Measurements from ENCODE around the gene B3GAT3. TPM values are rescaled to one million over a fixed set of nuclear protein-coding genes. Genes with fewer than 3 reads are reported as not detected.

Gene B3GAT3
- 39.5 and 39.7 TPM in 2 replicates for total RNA-seq

GRCh38 chr11:62621567-62622470, at the start of gene B3GAT3:
Gene B3GAT3, minus strand, starts transcription at chr11:62621986. Its CDS starts 39 bp downstream, at chr11:62621947.

GRCh38 chr11:62665075-62665598, 43.4 kb upstream of the B3GAT3 start, which contains the start of the genes C11orf98 and CSKMT:
Gene C11orf98, minus strand, starts transcription at chr11:62665210. Its CDS starts 41 bp downstream, at chr11:62665169.
Gene CSKMT, plus strand, starts transcription at chr11:62665312. Its CDS starts 568 bp downstream, at chr11:62665880.

GRCh38 chr11:62645946-62646824, 24.4 kb upstream of the B3GAT3 start, which contains the start of gene GANAB:
Gene GANAB, minus strand, starts transcription at chr11:62646613. Its CDS starts 14 bp downstream, at chr11:62646599.

GRCh38 chr11:62612366-62613290, 9.2 kb downstream of the B3GAT3 start, which contains the start of the genes EML3 and ROM1:
Gene EML3, minus strand, starts transcription at chr11:62612775. Its CDS starts 318 bp downstream, at chr11:62612457.
Gene ROM1, plus strand, starts transcription at chr11:62613257. Its CDS starts 25 bp downstream, at chr11:62613282.

GRCh38 chr11:62601372-62602140, 20.2 kb downstream of the B3GAT3 start, which contains the start of gene MTA2:
Gene MTA2, minus strand, starts transcription at chr11:62601865. Its CDS starts 415 bp downstream, at chr11:62601450.

GRCh38 chr11:62591448-62592145, 30.2 kb downstream of the B3GAT3 start, which contains the start of gene TUT1:
Gene TUT1, minus strand, starts transcription at chr11:62591523. Its CDS starts 38 bp downstream, at chr11:62591485.

GRCh38 chr11:62573592-62574362, 48.0 kb downstream of the B3GAT3 start, which contains the start of gene EEF1G:
Gene EEF1G, minus strand, starts transcription at chr11:62573891. Its CDS starts 49 bp downstream, at chr11:62573842.

Other genes starting within 250 kb of the B3GAT3 start
- gene SCGB1A1, start 203.0 kb downstream of the B3GAT3 start, total RNA-seq, result not detected in 2 replicates
- 320 and 463 TPM in 2 replicates for gene AHNAK, start 75.2 kb downstream of the B3GAT3 start, total RNA-seq
- gene EEF1G, start 48.1 kb downstream of the B3GAT3 start, total RNA-seq, result 1,480 and 1,535 TPM in 2 replicates
- 6.2 and 7.9 TPM in 2 replicates for gene TUT1, start 30.5 kb downstream of the B3GAT3 start, total RNA-seq
- gene MTA2, start 20.1 kb downstream of the B3GAT3 start, total RNA-seq, result 93.6 and 166 TPM in 2 replicates
- 13.2 and 15.1 TPM in 2 replicates for gene EML3, start 9.2 kb downstream of the B3GAT3 start, total RNA-seq
- gene ROM1, start 8.7 kb downstream of the B3GAT3 start, total RNA-seq, result 2.0 and 3.1 TPM in 2 replicates
- 233 and 273 TPM in 2 replicates for gene GANAB, start 24.6 kb upstream of the B3GAT3 start, total RNA-seq
- 17.2 and 33.7 TPM in 2 replicates for gene INTS5, start 31.3 kb upstream of the B3GAT3 start, total RNA-seq
- gene C11orf98, start 43.2 kb upstream of the B3GAT3 start, total RNA-seq, result 21.4 and 48.1 TPM in 2 replicates
- 9.8 and 11.0 TPM in 2 replicates for gene CSKMT, start 43.3 kb upstream of the B3GAT3 start, total RNA-seq
- gene UQCC3, start 49.7 kb upstream of the B3GAT3 start, total RNA-seq, result 7.0 and 13.2 TPM in 2 replicates
- gene LBHD1, start 50.3 kb upstream of the B3GAT3 start, total RNA-seq, result 2.5 and 3.7 TPM in 2 replicates
- 110 and 143 TPM in 2 replicates for gene UBXN1, start 57.1 kb upstream of the B3GAT3 start, total RNA-seq
- gene LRRN4CL, start 67.5 kb upstream of the B3GAT3 start, total RNA-seq, result 0.58 and 9.6 TPM in 2 replicates
- 48.3 and 54.4 TPM in 2 replicates for gene BSCL2, start 85.4 kb upstream of the B3GAT3 start, total RNA-seq
- not detected in 2 replicates for gene GNG3, start 85.7 kb upstream of the B3GAT3 start, total RNA-seq
- gene HNRNPUL2, start 105.5 kb upstream of the B3GAT3 start, total RNA-seq, result 5.6 and 6.1 TPM in 2 replicates
- 28.4 and 30.4 TPM in 2 replicates for gene TTC9C, start 106.5 kb upstream of the B3GAT3 start, total RNA-seq
- gene ZBTB3, start 132.2 kb upstream of the B3GAT3 start, total RNA-seq, result 11.6 and 13.6 TPM in 2 replicates
- 45.1 and 76.1 TPM in 2 replicates for gene POLR2G, start 139.6 kb upstream of the B3GAT3 start, total RNA-seq
- 14.1 and 17.8 TPM in 2 replicates for gene TAF6L, start 149.4 kb upstream of the B3GAT3 start, total RNA-seq
- 34.9 and 46.5 TPM in 2 replicates for gene TMEM179B, start 165.4 kb upstream of the B3GAT3 start, total RNA-seq
- 18.6 and 20.9 TPM in 2 replicates for gene TMEM223, start 170.0 kb upstream of the B3GAT3 start, total RNA-seq
- gene NXF1, start 183.5 kb upstream of the B3GAT3 start, total RNA-seq, result 21.1 and 21.5 TPM in 2 replicates
- gene STX5, start 210.1 kb upstream of the B3GAT3 start, total RNA-seq, result 27.6 and 39.3 TPM in 2 replicates
- not detected in 2 replicates for gene TEX54, start 210.9 kb upstream of the B3GAT3 start, total RNA-seq
- gene WDR74, start 217.6 kb upstream of the B3GAT3 start, total RNA-seq, result 40.3 and 59.8 TPM in 2 replicates